Spleen (tissue), 11 donors: ENCODE data around the gene KAT8. TPM values are rescaled to one million over a fixed set of nuclear protein-coding genes. Genes with fewer than 3 reads are reported as not detected.
A peak's percentile ranks its signal among the peaks of the same experiment; 100 is the strongest.
"Not testable (repeated sequence)": the region's sequence is repeated elsewhere in the genome, so short reads cannot be mapped to it uniquely, and the experiment has no call there.

ENCODE experiments used
- DNase-seq: peaks from one replicate; pipeline ENCODE4 v3.0.0-alpha.2; 2020
- H3K27ac ChIP-seq, 8 donors: fragments of 200-600 bp; sonication (generic) in 7 of 8; 1 replicate in 4 of 8; 2 replicates in 4 of 8; pipeline versions ENCODE4 v1.5.0 to v1.8.0; 2016 to 2021; ENCODE audit warnings: inconsistent platforms in 4 of 8, mild to moderate bottlenecking in 4 of 8, moderate library complexity in 1 of 8
- H3K27me3 ChIP-seq, 7 donors: fragments of 200-600 bp; sonication (generic) in 6 of 7; replicated peaks in 1 of 7; 1 replicate in 4 of 7; 2 replicates in 3 of 7; pipeline versions ENCODE4 v1.5.0 to v1.8.0; 2016 to 2021; ENCODE audit warnings: inconsistent platforms in 3 of 7, mild to moderate bottlenecking in 1 of 7
- H3K36me3 ChIP-seq, 6 donors: fragments of 200-600 bp; sonication (generic) in 5 of 6; 1 replicate in 4 of 6; 2 replicates in 2 of 6; pipeline versions ENCODE4 v1.5.0 to v1.8.0; 2016 to 2021; ENCODE audit warnings: inconsistent platforms in 2 of 6
- H3K4me1 ChIP-seq, 6 donors: fragments of 200-600 bp; sonication (generic) in 5 of 6; 1 replicate in 3 of 6; 2 replicates in 3 of 6; pipeline versions ENCODE4 v1.5.0 to v1.8.0; 2016 to 2021; ENCODE audit warnings: inconsistent platforms in 3 of 6
- H3K4me3 ChIP-seq, 8 donors: fragments of 200-600 bp; sonication (generic) in 7 of 8; 1 replicate in 4 of 8; 2 replicates in 4 of 8; pipeline versions ENCODE4 v1.5.0 to v1.8.0; 2016 to 2021; ENCODE audit warnings: inconsistent platforms in 4 of 8, mild to moderate bottlenecking in 4 of 8, moderate library complexity in 2 of 8
- H3K9me3 ChIP-seq, 8 donors: fragments of 200-600 bp; sonication (generic) in 7 of 8; 1 replicate in 4 of 8; 2 replicates in 4 of 8; pipeline versions ENCODE4 v1.5.0 to v1.8.0; 2016 to 2021; ENCODE audit warnings: inconsistent platforms in 4 of 8
- POLR2A ChIP-seq, 3 donors: fragments of 450-650 bp; IDR thresholded peaks; one replicate each; pipeline ENCODE4 v1.5.1; 2017; ENCODE audit warnings: antibody characterized with exemption in 3 of 3, mild to moderate bottlenecking in 1 of 3
- POLR2AphosphoS5 ChIP-seq, 3 donors: sonication (generic); formaldehyde crosslinking; IDR thresholded peaks; one replicate each; pipeline ENCODE4 v1.5.1; 2017; ENCODE audit warnings: antibody characterized with exemption in 3 of 3
- WGBS, 5 donors: extraction: QIAGEN DNeasy Blood & Tissue Kit in 3 of 5; methylation state at CpG; one replicate each; pipeline versions ENCODE4 v1.1.5 to v1.1.7; 2013 to 2018; 5-methylcytosine and 5-hydroxymethylcytosine counted together
- intact Hi-C: fragments of 100-400 bp; cut with DNase I; formaldehyde crosslinking; loops from one replicate; pipeline ENCODE4 v1.15.0; 2023; ENCODE audit warnings: low total_unique reads
- polyA plus RNA-seq, 3 donors: library from polyadenylated mRNA; stranded (reverse); fragments of 200-250 nt; gene quantifications; one replicate each; pipeline ENCODE4 v1.2.1, GENCODE V29; 2013
- total RNA-seq, 7 donors: library from RNA; depleted of rRNA in 3 of 7; stranded (reverse); fragments of >200 nt in 3 of 7; fragmentation: NEBNext Ultra II Directional in 4 of 7; extraction: Animal tissue kit (Norgen Biotek cat#: 25700) in 4 of 7; gene quantifications; one replicate each; pipeline versions ENCODE4 v1.1.0 to v1.2.1, GENCODE V29; 2016 to 2021
- TF ChIP-seq, protein P1 (sequence below), 11 experiments: fragments of 200-600 bp in 7 of 11; fragments of 450-650 bp in 4 of 11; sonication (generic) in 4 of 11; IDR thresholded peaks in 8 of 11; conservative IDR thresholded peaks in 3 of 11; 1 replicate in 7 of 11; 2 replicates in 4 of 11; pipeline versions ENCODE4 v1.4.0 to v1.8.0; 2016 to 2021; ENCODE audit warnings: antibody characterized with exemption in 11 of 11, inconsistent platforms in 4 of 11, mild to moderate bottlenecking in 1 of 11
- donor health status: healthy with polysubstance abuse.
- donor health status: DM: no; HTN: no; CAD: no; lungs with moderate emphysema.
- donor health status: DM: no; HTN: no; CAD: no.
- donor health status: Bipolar disorder and iron deficiency.
- donor health status: healthy.
- donor health status: DM: no; HTN: no; CAD: no.
- donor health status: DM: yes; HTN: yes; CAD: no.

The KAT8 gene
- total and polyA plus RNA-seq, 10 donors, result 48.7 to 94.8 (median 80.4) TPM

DNA sequence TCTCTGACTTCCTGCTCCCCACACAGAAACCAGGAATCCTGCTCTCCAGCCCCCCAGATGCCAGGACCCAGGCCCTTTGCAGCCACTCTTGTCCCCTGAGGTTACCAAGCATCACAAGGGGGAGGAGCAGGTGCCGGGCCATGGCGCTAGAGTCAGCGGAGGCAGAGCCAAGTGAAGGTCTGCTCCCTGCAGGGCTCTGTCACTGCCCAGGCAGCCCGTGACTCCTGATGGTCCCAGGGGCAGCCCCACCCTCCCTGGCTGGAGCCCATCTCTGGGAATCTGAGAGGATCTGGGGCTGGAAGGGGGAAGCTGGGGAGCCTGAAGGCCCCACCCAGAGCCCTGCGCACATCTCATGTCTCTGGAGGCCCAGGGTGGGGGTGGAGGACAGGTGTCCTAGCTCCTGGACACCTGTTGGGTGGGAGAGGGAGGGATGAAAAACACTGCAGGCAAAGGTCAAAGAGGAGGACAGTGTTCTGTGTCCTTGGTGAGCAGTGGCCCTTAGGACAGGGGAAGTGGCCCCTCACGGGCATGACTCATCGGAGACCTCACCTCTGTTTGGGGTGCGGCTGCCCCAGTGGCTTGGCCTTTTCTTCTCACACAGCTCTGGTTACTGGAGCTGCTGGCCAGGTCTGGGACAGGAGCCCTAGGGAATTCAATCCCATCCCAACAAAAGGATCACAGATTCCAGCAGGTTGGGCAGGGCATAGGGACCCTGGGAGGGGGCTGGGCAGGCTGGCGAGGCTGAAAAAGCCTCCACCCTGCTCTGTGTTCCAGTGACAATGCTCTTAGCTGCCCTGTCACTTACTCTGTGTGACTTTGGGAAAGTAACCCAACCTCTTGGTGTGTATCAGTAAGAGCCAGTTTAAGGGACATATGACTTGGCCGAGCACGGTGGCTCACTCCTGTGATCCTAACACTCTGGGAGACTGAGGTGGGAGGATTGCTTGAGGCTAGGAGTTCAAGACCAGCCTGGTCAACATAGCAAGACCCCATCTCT, 32.7 kb downstream of the KAT8 start, which contains the start of gene PRSS36:
Gene PRSS36 (minus strand): TSS at position 173 of the 997 bp plus-strand sequence. CDS start 31 bp downstream, at position 142.
- DNase-seq, result no peak
- no peaks in the 10 kb centered on the region for H3K9me3 ChIP-seq
- intact Hi-C loops, result no loop called here
- 74 to 85% (median 81%) methylated on average over 11 of the region's 11 CpGs for WGBS, 5 donors
- no peaks in the 10 kb centered on the region for H3K36me3 ChIP-seq
- no peak within 1 kb of the TSS for H3K4me3 ChIP-seq
- H3K27me3 ChIP-seq, result peaks cover 0 to 21% (median 0%) of the 10 kb centered on the region in 7 donors
- H3K27ac ChIP-seq, result no peak within 1 kb of the TSS
- peaks cover 0 to 22% (median 3%) of the 10 kb centered on the region in 6 donors for H3K4me1 ChIP-seq
- no peak for TF ChIP-seq POLR2AphosphoS5 (IDR thresholded peaks at IDR 0.05)
- TF ChIP-seq POLR2A (IDR thresholded peaks at IDR 0.05), result no peak
- TF ChIP-seq, protein P1, sequence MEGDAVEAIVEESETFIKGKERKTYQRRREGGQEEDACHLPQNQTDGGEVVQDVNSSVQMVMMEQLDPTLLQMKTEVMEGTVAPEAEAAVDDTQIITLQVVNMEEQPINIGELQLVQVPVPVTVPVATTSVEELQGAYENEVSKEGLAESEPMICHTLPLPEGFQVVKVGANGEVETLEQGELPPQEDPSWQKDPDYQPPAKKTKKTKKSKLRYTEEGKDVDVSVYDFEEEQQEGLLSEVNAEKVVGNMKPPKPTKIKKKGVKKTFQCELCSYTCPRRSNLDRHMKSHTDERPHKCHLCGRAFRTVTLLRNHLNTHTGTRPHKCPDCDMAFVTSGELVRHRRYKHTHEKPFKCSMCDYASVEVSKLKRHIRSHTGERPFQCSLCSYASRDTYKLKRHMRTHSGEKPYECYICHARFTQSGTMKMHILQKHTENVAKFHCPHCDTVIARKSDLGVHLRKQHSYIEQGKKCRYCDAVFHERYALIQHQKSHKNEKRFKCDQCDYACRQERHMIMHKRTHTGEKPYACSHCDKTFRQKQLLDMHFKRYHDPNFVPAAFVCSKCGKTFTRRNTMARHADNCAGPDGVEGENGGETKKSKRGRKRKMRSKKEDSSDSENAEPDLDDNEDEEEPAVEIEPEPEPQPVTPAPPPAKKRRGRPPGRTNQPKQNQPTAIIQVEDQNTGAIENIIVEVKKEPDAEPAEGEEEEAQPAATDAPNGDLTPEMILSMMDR (IDR thresholded peaks at IDR 0.05 in 8 of 11, conservative IDR thresholded peaks at IDR 0.05 in 3 of 11), result no peak

DNA sequence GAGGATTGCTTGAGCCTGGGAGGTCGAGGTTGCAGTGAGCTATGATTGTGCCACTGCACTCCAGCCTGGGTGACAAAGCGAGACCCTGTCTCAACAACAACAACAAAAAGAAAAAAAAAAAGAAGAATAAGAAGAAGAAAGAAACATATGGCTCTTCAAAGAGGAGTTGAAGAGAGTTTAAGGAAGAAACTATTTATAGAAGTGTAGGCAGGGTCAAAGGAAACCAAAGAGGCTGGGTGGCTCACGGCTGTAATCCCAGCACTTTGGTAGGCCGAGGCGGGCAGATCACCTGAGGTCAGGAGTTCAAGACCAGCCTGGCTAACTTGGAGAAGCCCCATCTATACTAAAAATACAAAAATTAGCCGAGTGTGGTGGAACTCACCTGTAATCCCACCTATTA, 33.5 kb downstream of the KAT8 start:
- WGBS, 5 donors, result 47 to 58% (median 52%) methylated on average over 6 of the region's 6 CpGs

DNA sequence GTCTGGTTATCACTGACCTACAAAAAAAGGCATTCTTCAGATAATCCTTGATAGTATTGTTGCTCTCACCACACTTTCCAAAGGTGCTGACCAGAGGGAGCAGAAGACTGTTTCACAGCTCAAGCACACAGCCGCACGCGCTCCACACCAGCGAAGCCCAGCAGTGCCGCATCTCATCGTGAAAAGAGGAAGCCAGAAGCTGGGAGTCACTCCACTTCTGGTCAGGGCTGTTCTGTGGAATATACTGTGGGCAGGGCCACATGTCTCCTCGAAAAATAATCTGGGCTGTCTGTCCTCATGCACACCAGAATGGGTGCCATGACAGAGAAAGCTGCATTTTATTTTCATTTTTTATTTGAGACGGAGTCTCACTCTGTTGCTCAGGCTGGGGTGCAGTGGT, 39.7 kb downstream of the KAT8 start:
- DNase-seq, result no peak
- H3K4me3 ChIP-seq, result peak overlapping the region in 1 of 8 donors; percentile 14
- 11 to 34% (median 18%) methylated on average over 8 of the region's 8 CpGs for WGBS, 5 donors
- peaks cover 0 to 9% (median 3%) of the 10 kb centered on the region in 6 donors for H3K4me1 ChIP-seq
- no peak overlapping the region for H3K27ac ChIP-seq
- peaks cover 0 to 18% (median 0%) of the 10 kb centered on the region in 7 donors for H3K27me3 ChIP-seq
- no peaks in the 10 kb centered on the region for H3K36me3 ChIP-seq
- no peak for TF ChIP-seq POLR2A (IDR thresholded peaks at IDR 0.05)
- TF ChIP-seq POLR2AphosphoS5 (IDR thresholded peaks at IDR 0.05), result no peak
- TF ChIP-seq, protein P1 (IDR thresholded peaks at IDR 0.05 in 8 of 11, conservative IDR thresholded peaks at IDR 0.05 in 3 of 11), result no peak
- no peaks in the 10 kb centered on the region for H3K9me3 ChIP-seq
- intact Hi-C loops, result no loop called here

More for the DNA sequence above, 33.5 kb downstream of the KAT8 start:
- peaks cover 0 to 22% (median 3%) of the 10 kb centered on the region in 6 donors for H3K4me1 ChIP-seq
- H3K27ac ChIP-seq, intact Hi-C loops, H3K9me3 ChIP-seq, H3K4me3 ChIP-seq, DNase-seq, H3K36me3 ChIP-seq: not testable (repeated sequence)
- peaks cover 0 to 21% (median 0%) of the 10 kb centered on the region in 7 donors for H3K27me3 ChIP-seq

DNA sequence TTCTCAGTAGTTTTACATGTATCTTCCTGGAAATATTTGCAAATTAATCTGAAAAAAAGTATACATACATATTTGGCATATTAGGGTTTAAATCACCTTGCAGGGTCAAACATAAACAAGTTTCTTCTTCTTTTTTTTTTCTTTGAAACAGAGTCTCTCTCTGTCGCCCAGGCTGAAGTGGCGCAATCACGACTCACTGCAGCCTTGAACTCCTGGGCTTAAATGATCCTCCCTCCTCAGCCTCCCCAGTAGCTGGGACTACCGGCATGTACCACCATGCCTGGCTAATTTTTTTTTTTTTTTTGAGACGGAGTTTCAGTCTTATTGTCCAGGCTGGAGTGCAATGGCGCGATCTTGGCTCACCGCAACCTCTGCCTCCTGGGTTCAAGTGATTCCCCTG, 49.9 kb downstream of the KAT8 start:
- TF ChIP-seq POLR2AphosphoS5 (IDR thresholded peaks at IDR 0.05), result no peak
- TF ChIP-seq, protein P1 (IDR thresholded peaks at IDR 0.05 in 8 of 11, conservative IDR thresholded peaks at IDR 0.05 in 3 of 11), result no peak
- no peak for TF ChIP-seq POLR2A (IDR thresholded peaks at IDR 0.05)
- DNase-seq, result no peak
- Histone ChIP-seq H3K9me3 (no peaks in the 10 kb centered on the region), H3K36me3 (no peaks in the 10 kb centered on the region), H3K27ac (no peak overlapping the region), H3K4me1 (no peaks in the 10 kb centered on the region), H3K27me3 (no peaks in the 10 kb centered on the region), H3K4me3 (no peak overlapping the region)
- 85 to 90% (median 88%) methylated on average over 8 of the region's 8 CpGs for WGBS, 5 donors
- intact Hi-C loops, result no loop called here
